Fibroblast of mammary gland (primary cell): Measurements from ENCODE around the gene COL23A1.
"Not testable (repeated sequence)": the region's sequence is repeated elsewhere in the genome, so short reads cannot be mapped to it uniquely, and the experiment has no call there.

ENCODE experiments used
- DNase-seq: peaks from one replicate; pipeline ENCODE4 v3.0.0-alpha.2; 2010; ENCODE audit warnings: low read depth
- H3K4me3 ChIP-seq: 2 replicates; pipeline ENCODE4 v1.5.1; 2011; ENCODE audit warnings: low read depth, mild to moderate bottlenecking, low read length, moderate library complexity; ENCODE audit not compliant: control insufficient read depth
- CTCF ChIP-seq: conservative IDR thresholded peaks from 2 replicates; pipeline ENCODE4 v1.5.1; 2011; ENCODE audit warnings: low read depth, low read length, inconsistent platforms; ENCODE audit not compliant: control insufficient read depth, insufficient read depth

COL23A1 gene

GRCh38 chr5:178322736-178323540 is 267.3 kb downstream of the COL23A1 start:
- no peak for DNase-seq
- TF ChIP-seq CTCF, result no peak
- H3K4me3 ChIP-seq, result no peak overlapping the region

- no peak overlapping the region for H3K4me3 ChIP-seq
- TF ChIP-seq CTCF, result no peak
- no peak for DNase-seq
Measured at GRCh38 chr5:178320281-178320855, 269.8 kb downstream of the COL23A1 start.

GRCh38 chr5:178319541-178320041 is 270.6 kb downstream of the COL23A1 start:
- DNase-seq, result no peak
- no peak for TF ChIP-seq CTCF
- H3K4me3 ChIP-seq, result no peak overlapping the region

- DNase-seq, result no peak
- no peak overlapping the region for H3K4me3 ChIP-seq
- TF ChIP-seq CTCF, result no peak
Measured at GRCh38 chr5:178318893-178319292, 271.3 kb downstream of the COL23A1 start.

GRCh38 chr5:178318382-178318781 is 271.8 kb downstream of the COL23A1 start:
- no peak for TF ChIP-seq CTCF

GRCh38 chr5:178317727-178318126 is 272.5 kb downstream of the COL23A1 start:
- not testable (repeated sequence) for DNase-seq, H3K4me3 ChIP-seq

More at GRCh38 chr5:178318382-178318781, 271.8 kb downstream of the COL23A1 start:
- no peak for DNase-seq
- H3K4me3 ChIP-seq, result no peak overlapping the region
